Lower leg skin (tissue), 3 donors: ENCODE results near the gene SGO2.

Experiments
- CTCF ChIP-seq, 3 donors: fragments of 450-650 bp; IDR thresholded peaks; one replicate each; pipeline ENCODE4 v1.5.1; 2016; ENCODE audit warnings: antibody characterized with exemption in 3 of 3, mild to moderate bottlenecking in 3 of 3, moderate library complexity in 2 of 3
- POLR2A ChIP-seq, 2 donors: fragments of 450-650 bp; IDR thresholded peaks; one replicate each; pipeline ENCODE4 v1.6.1; 2016 to 2017; ENCODE audit warnings: antibody characterized with exemption in 2 of 2, mild to moderate bottlenecking in 1 of 2, moderate library complexity in 1 of 2

GRCh38 chr2:200567932-200568331, 41.9 kb downstream of the SGO2 start:
- TF ChIP-seq POLR2A (IDR thresholded peaks at IDR 0.05) = no peak
- no peak for TF ChIP-seq CTCF (IDR thresholded peaks at IDR 0.05)
